Cardiac fibroblast (primary cell): Measurements from ENCODE around the gene RAD23A.
"Not testable (repeated sequence)": the region's sequence is repeated elsewhere in the genome, so short reads cannot be mapped to it uniquely, and the experiment has no call there.

Experiments
- DNase-seq, 2 donors: peaks; one replicate each; pipeline versions ENCODE4 v3.0.0 to v3.0.0-alpha.2; 2010; ENCODE audit warnings: low read depth in 2 of 2
- H3K4me3 ChIP-seq, 2 donors: replicated peaks in 1 of 2; 1 replicate in 1 of 2; 2 replicates in 1 of 2; pipeline ENCODE4 v1.5.1; 2011; ENCODE audit warnings: low read depth in 2 of 2, low read length in 2 of 2, mild to moderate bottlenecking in 2 of 2, moderate library complexity in 1 of 2
- CTCF ChIP-seq: IDR thresholded peaks from one replicate; pipeline ENCODE4 v1.5.1; 2011; ENCODE audit warnings: low read depth, mild to moderate bottlenecking, low read length, inconsistent platforms

The RAD23A gene

GRCh38 chr19:12973236-12973635, 27.6 kb downstream of the RAD23A start:
- DNase-seq = no peak
- TF ChIP-seq CTCF = no peak
- H3K4me3 ChIP-seq = no peak overlapping the region

DNA sequence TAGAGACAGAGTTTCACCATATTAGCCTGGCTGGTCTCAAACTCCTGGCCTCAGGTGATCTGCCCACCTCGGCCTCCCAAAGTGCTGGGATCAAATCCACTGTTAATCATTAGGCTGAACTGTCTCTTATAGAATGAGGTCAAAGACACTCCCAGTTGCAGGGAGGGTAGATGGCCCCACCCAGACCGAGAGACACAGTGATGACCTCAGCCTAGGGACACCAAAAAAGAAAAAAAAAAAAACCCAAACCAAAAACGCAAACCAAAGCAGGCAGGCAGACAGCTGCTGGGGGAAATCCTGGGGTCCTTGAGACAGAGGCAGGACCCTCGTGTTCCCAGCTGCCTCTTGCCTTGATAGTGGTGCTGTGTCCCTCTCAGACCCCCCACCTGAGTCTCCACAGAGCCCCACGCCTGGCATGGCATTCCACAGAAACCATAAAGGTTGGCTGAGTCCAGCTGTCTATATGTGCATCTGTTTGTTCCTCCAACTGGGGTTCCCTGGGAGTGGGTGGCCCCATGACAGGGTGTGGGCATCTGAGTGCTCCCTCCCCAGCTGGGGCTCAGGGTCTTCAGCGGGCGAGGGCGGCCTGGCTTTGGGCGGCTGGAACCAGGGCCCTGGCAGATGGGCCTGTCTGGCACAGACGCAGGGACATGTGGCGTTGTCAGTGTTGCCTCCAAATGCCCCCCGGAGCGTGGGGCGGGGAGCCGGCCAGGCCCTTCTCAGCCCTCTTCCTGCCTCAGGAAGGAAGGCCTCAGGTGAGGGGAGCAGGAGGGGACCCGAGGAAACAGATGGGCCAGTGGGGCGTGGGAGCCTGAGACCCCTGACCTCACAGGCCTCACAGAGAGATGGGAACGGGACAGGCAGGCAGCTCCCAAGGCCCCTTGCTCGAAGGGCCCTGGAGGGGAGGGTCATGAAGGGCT, 28.9 kb downstream of the RAD23A start:
- no peak for DNase-seq
- no peak overlapping the region for H3K4me3 ChIP-seq
- no peak for TF ChIP-seq CTCF

DNA sequence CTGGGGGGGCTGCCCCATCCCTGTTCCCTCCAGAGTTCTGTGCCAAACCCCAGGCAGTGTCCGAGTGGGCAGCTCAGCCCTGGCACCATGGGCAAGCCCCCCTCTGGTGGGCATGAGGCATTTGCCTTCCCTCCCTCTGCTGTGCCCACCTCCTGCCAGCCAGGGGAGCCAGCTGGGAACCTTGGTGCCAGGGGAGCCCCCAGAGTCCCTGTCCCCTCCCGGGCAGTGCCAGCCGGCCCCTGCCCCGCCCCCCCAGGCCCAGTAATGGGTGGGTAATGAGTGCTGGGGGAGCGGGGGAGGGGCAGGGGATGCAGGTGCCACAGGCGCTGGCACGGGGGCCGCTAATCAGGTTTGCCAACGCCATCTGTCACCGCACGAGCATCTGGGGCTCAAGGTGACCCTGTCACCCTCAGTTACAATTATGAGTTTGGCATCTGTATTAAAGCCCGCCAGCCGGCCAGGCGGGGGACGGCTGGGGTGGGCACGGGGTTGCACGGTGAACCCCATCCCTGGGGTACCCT, 29.6 kb downstream of the RAD23A start:
- no peak for TF ChIP-seq CTCF
- no peak for DNase-seq
- no peak overlapping the region for H3K4me3 ChIP-seq

GRCh38 chr19:12976109-12976508, 30.4 kb downstream of the RAD23A start:
- not testable (repeated sequence) for H3K4me3 ChIP-seq

DNA sequence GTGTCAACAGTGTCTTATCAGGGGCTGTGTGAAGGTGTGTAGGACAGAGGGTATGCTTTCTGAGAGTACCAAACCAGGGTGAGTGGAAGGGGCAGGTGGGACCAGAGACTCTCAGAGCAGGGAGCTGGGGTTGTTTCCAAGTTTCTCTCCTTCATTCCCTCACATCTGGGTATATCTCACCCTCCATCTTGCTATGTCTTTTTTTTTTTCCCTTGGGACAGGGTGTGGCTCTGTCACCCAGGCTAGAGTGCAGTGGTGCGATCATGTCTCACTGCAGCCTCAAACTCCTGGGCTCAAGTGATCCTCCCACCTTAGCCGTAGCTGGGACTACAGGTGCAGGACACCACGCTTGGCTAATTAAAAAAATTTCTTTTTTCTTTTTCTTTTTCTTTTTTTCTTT, 34.3 kb downstream of the RAD23A start:
- DNase-seq = no peak
- TF ChIP-seq CTCF = no peak
- no peak overlapping the region for H3K4me3 ChIP-seq

More at GRCh38 chr19:12976109-12976508, 30.4 kb downstream of the RAD23A start:
- not testable (repeated sequence) for DNase-seq

GRCh38 chr19:12982648-12983047, 37.0 kb downstream of the RAD23A start:
- DNase-seq = no peak
- no peak overlapping the region for H3K4me3 ChIP-seq
- no peak for TF ChIP-seq CTCF

DNA sequence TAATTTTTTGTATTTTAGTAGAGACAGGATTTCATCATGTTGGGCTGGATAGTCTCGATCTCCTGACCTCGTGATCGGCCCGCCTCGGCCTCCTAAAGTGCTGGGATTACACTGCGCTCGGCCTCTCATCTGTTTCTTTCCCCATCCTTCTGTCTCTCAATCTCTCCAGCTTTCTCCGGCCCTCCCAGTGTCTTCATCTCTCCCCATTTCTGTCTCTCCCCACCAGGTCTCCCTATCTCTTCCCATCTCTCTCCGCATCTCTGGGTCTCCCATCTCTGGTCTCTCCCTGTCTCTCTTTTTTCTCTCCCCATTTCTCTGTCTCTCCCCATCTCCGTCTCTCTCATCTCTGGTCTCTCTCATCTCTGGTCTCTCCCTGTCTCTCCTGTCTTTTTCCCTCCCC, 37.4 kb downstream of the RAD23A start:
- TF ChIP-seq CTCF = no peak
- DNase-seq = no peak
- peak overlapping the region in 1 of 2 donors; percentile 41 for H3K4me3 ChIP-seq
